Forelimb muscle (tissue), 1 donor: ENCODE measurements around the gene NSUN4. TPM values are rescaled to one million over a fixed set of nuclear protein-coding genes. Genes with fewer than 3 reads are reported as not detected.
A peak's percentile ranks its signal among the peaks of the same experiment; 100 is the strongest.
"Not testable (repeated sequence)": the region's sequence is repeated elsewhere in the genome, so short reads cannot be mapped to it uniquely, and the experiment has no call there.

Source experiments
- DNase-seq: peaks from one replicate; pipeline ENCODE4 v3.0.0-alpha.2; 2013; ENCODE audit warnings: low read depth
- polyA plus RNA-seq: library from polyadenylated mRNA; unstranded; fragments of 120-200 nt; gene quantifications from one replicate; pipeline ENCODE4 v1.2.1, GENCODE V29; 2013; ENCODE audit not compliant: insufficient read length

NSUN4 gene
- polyA plus RNA-seq, 1 donor, result 14.3 TPM

- DNase-seq, result not testable (repeated sequence)
These were observed 25.2 kb downstream of the NSUN4 start for GRCh38 chr1:46365796-46366195.

GRCh38 chr1:46367072-46367471 is 26.5 kb downstream of the NSUN4 start:
- DNase-seq, result no peak

- not testable (repeated sequence) for DNase-seq
These were observed 27.1 kb downstream of the NSUN4 start for GRCh38 chr1:46367701-46368100.

- no peak for DNase-seq
These were observed 28.2 kb downstream of the NSUN4 start for GRCh38 chr1:46368791-46369190.

- no peak for DNase-seq
These were observed 29.1 kb downstream of the NSUN4 start for GRCh38 chr1:46369542-46370213.

- DNase-seq, result no peak
These were observed 29.6 kb downstream of the NSUN4 start for GRCh38 chr1:46370214-46370633.

GRCh38 chr1:46372431-46372830 is 31.8 kb downstream of the NSUN4 start:
- DNase-seq, result no peak

GRCh38 chr1:46379996-46380395 is 39.4 kb downstream of the NSUN4 start:
- DNase-seq, result no peak

- no peak for DNase-seq
These were observed 39.9 kb downstream of the NSUN4 start for GRCh38 chr1:46380508-46380907.

- DNase-seq, result no peak
These were observed 52.9 kb downstream of the NSUN4 start for GRCh38 chr1:46393510-46393909.

- no peak for DNase-seq
These were observed 53.7 kb downstream of the NSUN4 start, which contains the start of gene FAAH for GRCh38 chr1:46394108-46394871. TSS of gene FAAH (plus strand) at chr1:46394317. CDS start at chr1:46394349, 32 bp downstream.

- no peak for DNase-seq
These were observed 54.4 kb downstream of the NSUN4 start for GRCh38 chr1:46394872-46395465.

- no peak for DNase-seq
These were observed 56.1 kb downstream of the NSUN4 start for GRCh38 chr1:46396441-46397398.

GRCh38 chr1:46399307-46399706 is 58.7 kb downstream of the NSUN4 start:
- DNase-seq, result no peak

GRCh38 chr1:46400421-46400820 is 59.8 kb downstream of the NSUN4 start:
- no peak for DNase-seq

GRCh38 chr1:46401154-46401913 is 60.7 kb downstream of the NSUN4 start:
- no peak for DNase-seq

- peak; percentile 51 for DNase-seq
These were observed 61.5 kb downstream of the NSUN4 start for GRCh38 chr1:46401964-46402626.

- no peak for DNase-seq
These were observed 63.3 kb downstream of the NSUN4 start for GRCh38 chr1:46403916-46404315.

- no peak for DNase-seq
These were observed 64.0 kb downstream of the NSUN4 start for GRCh38 chr1:46404482-46405196.

- DNase-seq, result no peak
These were observed 64.6 kb downstream of the NSUN4 start for GRCh38 chr1:46405197-46405555.
